SU-DHL-6 (cell line): Measurements from ENCODE around the gene PDE4D.

Source experiments
- H2AFZ ChIP-seq: fragments of 200-600 bp; sonication (generic); 2 replicates; pipeline ENCODE4 v1.6.1; 2014; ENCODE audit warnings: low read depth, mild to moderate bottlenecking, moderate library complexity, mixed read lengths, antibody characterized with exemption, low read length; ENCODE audit not compliant: severe bottlenecking
- H3F3A ChIP-seq: fragments of 200-600 bp; shearing (Covaris generic); 2 replicates; pipeline ENCODE4 v1.6.0; 2016; ENCODE audit warnings: antibody characterized with exemption, mild to moderate bottlenecking; ENCODE audit not compliant: insufficient read depth
- H3K27ac ChIP-seq: fragments of 200-600 bp; sonication (generic); 2 replicates; pipeline ENCODE4 v1.5.1; 2016; ENCODE audit warnings: low read depth, mild to moderate bottlenecking, low read length, moderate library complexity, mixed read lengths
- H3K27me3 ChIP-seq: fragments of 200-600 bp; sonication (generic), shearing (Covaris generic); 2 replicates; pipeline ENCODE4 v1.6.0; 2014; ENCODE audit warnings: mild to moderate bottlenecking, low read length
- H3K36me3 ChIP-seq: fragments of 200-600 bp; sonication (generic); 2 replicates; pipeline ENCODE4 v1.6.1; 2014; ENCODE audit warnings: mild to moderate bottlenecking, low read length, mixed read lengths
- H3K4me2 ChIP-seq: fragments of 300-600, 200-600 bp; shearing (Covaris generic), sonication (generic); 2 replicates; pipeline ENCODE4 v1.6.0; 2014; ENCODE audit warnings: low read length, low read depth, mild to moderate bottlenecking; ENCODE audit not compliant: poor library complexity, severe bottlenecking
- H3K4me3 ChIP-seq: fragments of 200-600 bp; sonication (generic); 2 replicates; pipeline ENCODE4 v1.5.1; 2014; ENCODE audit warnings: antibody characterized with exemption, low read length, mild to moderate bottlenecking, mixed read lengths; ENCODE audit not compliant: insufficient read depth, poor library complexity, severe bottlenecking
- H3K79me2 ChIP-seq: fragments of 200-600 bp; sonication (generic); 2 replicates; pipeline ENCODE4 v1.6.1; 2014; ENCODE audit warnings: mild to moderate bottlenecking, low read length, moderate library complexity; ENCODE audit not compliant: insufficient read depth
- H3K9ac ChIP-seq: fragments of 200-600 bp; sonication (generic); 2 replicates; pipeline ENCODE4 v1.7.0; 2014; ENCODE audit warnings: mild to moderate bottlenecking, low read length
- H3K9me2 ChIP-seq: fragments of 200-600 bp; sonication (generic); replicated peaks from 2 replicates; pipeline ENCODE4 v1.6.1; 2014; ENCODE audit warnings: low read length; ENCODE audit not compliant: insufficient read depth
- H3K9me3 ChIP-seq: fragments of 200-600 bp; sonication (generic); 2 replicates; pipeline ENCODE4 v1.6.1; 2014; ENCODE audit warnings: low read length, mixed read lengths; ENCODE audit not compliant: insufficient read depth
- H4K20me1 ChIP-seq: fragments of 200-600 bp; sonication (generic); 2 replicates; pipeline ENCODE4 v1.6.1; 2014; ENCODE audit warnings: low read depth, mild to moderate bottlenecking, antibody characterized with exemption, low read length, moderate library complexity, mixed read lengths
- EZH2phosphoT487 ChIP-seq: fragments of 200-600 bp; sonication (generic), shearing (Covaris generic); conservative IDR thresholded peaks from 2 replicates; pipeline ENCODE4 v1.6.1; 2018; ENCODE audit warnings: mild to moderate bottlenecking, antibody characterized with exemption, low read length, moderate library complexity, mixed read lengths
- TF ChIP-seq, protein P1 (sequence below): fragments of 200-600 bp; sonication (generic); IDR thresholded peaks from one replicate; pipeline ENCODE4 v1.5.1; 2017; ENCODE audit warnings: antibody characterized with exemption, mild to moderate bottlenecking, low read length, moderate library complexity; ENCODE audit not compliant: insufficient read depth, poor library complexity, severe bottlenecking

Gene PDE4D

DNA sequence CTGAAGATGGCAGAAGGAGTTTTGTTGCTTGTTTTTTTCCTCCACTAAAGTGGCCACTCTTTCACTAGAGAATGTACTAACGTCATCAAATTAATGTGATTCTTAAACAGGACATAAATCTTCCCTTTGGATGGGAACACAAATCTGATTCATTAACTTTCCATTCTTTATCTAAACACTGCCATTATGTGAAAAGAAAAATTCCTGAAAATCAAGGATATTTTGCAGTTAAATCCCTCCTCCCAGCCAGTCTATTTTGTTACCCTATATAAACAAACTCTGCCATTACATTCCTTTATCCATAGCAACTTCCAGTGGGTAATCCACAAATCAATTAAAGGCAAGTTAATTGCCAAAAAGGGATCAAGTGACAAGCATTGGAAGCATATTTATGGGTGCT is 546.5 kb downstream of the PDE4D start:
- no peak overlapping the region for H3K4me2 ChIP-seq
- H3K9me3 ChIP-seq = no peaks in the 10 kb centered on the region
- no peaks in the 10 kb centered on the region for H4K20me1 ChIP-seq
- H3K9me2 ChIP-seq = no peaks in the 10 kb centered on the region
- TF ChIP-seq, protein P1, sequence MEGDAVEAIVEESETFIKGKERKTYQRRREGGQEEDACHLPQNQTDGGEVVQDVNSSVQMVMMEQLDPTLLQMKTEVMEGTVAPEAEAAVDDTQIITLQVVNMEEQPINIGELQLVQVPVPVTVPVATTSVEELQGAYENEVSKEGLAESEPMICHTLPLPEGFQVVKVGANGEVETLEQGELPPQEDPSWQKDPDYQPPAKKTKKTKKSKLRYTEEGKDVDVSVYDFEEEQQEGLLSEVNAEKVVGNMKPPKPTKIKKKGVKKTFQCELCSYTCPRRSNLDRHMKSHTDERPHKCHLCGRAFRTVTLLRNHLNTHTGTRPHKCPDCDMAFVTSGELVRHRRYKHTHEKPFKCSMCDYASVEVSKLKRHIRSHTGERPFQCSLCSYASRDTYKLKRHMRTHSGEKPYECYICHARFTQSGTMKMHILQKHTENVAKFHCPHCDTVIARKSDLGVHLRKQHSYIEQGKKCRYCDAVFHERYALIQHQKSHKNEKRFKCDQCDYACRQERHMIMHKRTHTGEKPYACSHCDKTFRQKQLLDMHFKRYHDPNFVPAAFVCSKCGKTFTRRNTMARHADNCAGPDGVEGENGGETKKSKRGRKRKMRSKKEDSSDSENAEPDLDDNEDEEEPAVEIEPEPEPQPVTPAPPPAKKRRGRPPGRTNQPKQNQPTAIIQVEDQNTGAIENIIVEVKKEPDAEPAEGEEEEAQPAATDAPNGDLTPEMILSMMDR = no peak
- TF ChIP-seq EZH2phosphoT487 = no peak
- no peak overlapping the region for H3K27ac ChIP-seq
- no peaks in the 10 kb centered on the region for H3F3A ChIP-seq
- no peak overlapping the region for H3K4me3 ChIP-seq
- H3K27me3 ChIP-seq = no peaks in the 10 kb centered on the region
- H2AFZ ChIP-seq = no peak overlapping the region
- no peaks in the 10 kb centered on the region for H3K36me3 ChIP-seq
- H3K9ac ChIP-seq = no peak overlapping the region
- no peaks in the 10 kb centered on the region for H3K79me2 ChIP-seq

GRCh38 chr5:59346514-59346913 is 547.0 kb downstream of the PDE4D start:
- Histone ChIP-seq H3K36me3 (no peaks in the 10 kb centered on the region), H3K4me3 (no peak overlapping the region), H3K9ac (no peak overlapping the region), H3K4me2 (no peak overlapping the region), H3F3A (no peaks in the 10 kb centered on the region), H2AFZ (no peak overlapping the region), H3K27me3 (no peaks in the 10 kb centered on the region), H4K20me1 (no peaks in the 10 kb centered on the region), H3K9me3 (no peaks in the 10 kb centered on the region), H3K9me2 (no peaks in the 10 kb centered on the region), H3K79me2 (no peaks in the 10 kb centered on the region), H3K27ac (no peak overlapping the region)
- TF ChIP-seq EZH2phosphoT487 = no peak
- TF ChIP-seq, protein P1 = no peak

DNA sequence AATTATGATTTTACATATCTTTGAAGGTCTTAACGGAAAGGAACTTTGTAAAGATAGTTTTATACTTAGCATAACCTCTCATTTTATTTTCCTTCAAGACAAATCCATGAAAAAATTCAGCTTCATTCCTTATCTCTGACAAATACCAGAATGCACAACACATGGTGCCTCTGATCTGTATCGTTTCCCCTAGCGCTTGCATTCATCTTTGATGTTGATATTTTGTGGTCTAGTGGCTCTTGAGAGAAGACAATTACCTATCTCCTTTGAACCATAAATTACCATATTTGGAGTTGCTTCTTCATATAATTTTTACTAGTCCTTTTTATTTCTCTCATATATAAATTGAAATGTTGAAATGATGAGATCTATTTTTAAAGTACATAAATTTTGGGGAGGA is 551.3 kb downstream of the PDE4D start:
- no peaks in the 10 kb centered on the region for H3K9me3 ChIP-seq

More for the DNA sequence above, 551.3 kb downstream of the PDE4D start:
- Histone ChIP-seq H2AFZ (no peak overlapping the region), H3K4me2 (no peak overlapping the region), H3F3A (no peaks in the 10 kb centered on the region), H3K9ac (no peak overlapping the region), H3K79me2 (no peaks in the 10 kb centered on the region), H4K20me1 (no peaks in the 10 kb centered on the region), H3K27me3 (no peaks in the 10 kb centered on the region), H3K36me3 (no peaks in the 10 kb centered on the region), H3K4me3 (no peak overlapping the region), H3K27ac (no peak overlapping the region), H3K9me2 (no peaks in the 10 kb centered on the region)
- no peak for TF ChIP-seq EZH2phosphoT487
- TF ChIP-seq, protein P1 = no peak
